ENCODE measurements around the gene MACROD2. TPM values are rescaled to one million over a fixed set of nuclear protein-coding genes. Genes with fewer than 3 reads are reported as not detected.

The MACROD2 gene
- total and polyA plus RNA-seq, 11 donors, result 0.54 to 5.4 (median 2.4) TPM

DNA sequence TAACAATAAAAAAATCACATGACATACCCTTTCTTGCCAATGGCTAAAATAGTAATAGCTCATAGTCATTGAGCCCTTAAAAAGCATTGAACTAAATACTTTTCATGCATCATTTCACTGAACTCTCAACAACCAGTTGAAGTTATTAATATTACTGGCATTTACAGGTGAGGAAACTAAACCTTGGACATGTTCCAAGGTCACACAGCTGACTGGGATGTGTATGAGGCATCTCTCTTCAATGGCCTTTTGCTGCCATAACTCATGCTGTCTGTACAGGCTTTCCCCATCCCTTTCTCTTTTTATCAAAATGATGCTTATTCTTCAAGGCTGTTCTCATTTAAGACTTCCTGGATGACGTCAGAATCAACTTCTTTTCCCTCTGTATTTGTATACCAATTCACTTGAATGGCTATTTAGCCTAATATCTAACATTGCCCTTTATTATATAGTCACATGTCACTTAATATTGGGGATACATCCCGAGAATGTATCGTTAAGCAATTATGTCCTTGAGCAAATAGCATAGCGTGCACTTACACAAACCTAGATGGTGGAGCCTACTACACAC is 2101.5 kb downstream of the MACROD2 start:
- H3K4me3 ChIP-seq, result no peak overlapping the region
- H3K9me3 ChIP-seq, result no peaks in the 10 kb centered on the region
- no peaks in the 10 kb centered on the region for H3K27me3 ChIP-seq
- intact Hi-C loops (cut with DNase I), result no loop called here
- no peaks in the 10 kb centered on the region for H3K4me1 ChIP-seq
- no peak for DNase-seq
- ATAC-seq, result no peak
- H3K36me3 ChIP-seq, result no peaks in the 10 kb centered on the region
- no peak overlapping the region for H3K27ac ChIP-seq
- no peak for TF ChIP-seq POLR2A (IDR thresholded peaks at IDR 0.05)
- no peak for TF ChIP-seq CTCF (IDR thresholded peaks at IDR 0.05)
- WGBS, 4 donors, result 85 to 92% (median 90%) methylated on average over 4 of the region's 4 CpGs

- intact Hi-C loops (cut with DNase I), result no loop called here
These were observed 2102.5 kb downstream of the MACROD2 start for GRCh38 chr20:16097788-16098187.

GRCh38 chr20:16098890-16099639 is 2103.7 kb downstream of the MACROD2 start:
- Histone ChIP-seq H3K9me3 (no peaks in the 10 kb centered on the region), H3K36me3 (no peaks in the 10 kb centered on the region), H3K4me3 (no peak overlapping the region), H3K27me3 (no peaks in the 10 kb centered on the region), H3K4me1 (no peaks in the 10 kb centered on the region), H3K27ac (no peak overlapping the region)
- no peak for TF ChIP-seq POLR2A (IDR thresholded peaks at IDR 0.05)
- TF ChIP-seq CTCF (IDR thresholded peaks at IDR 0.05), result no peak
- intact Hi-C loops (cut with DNase I), result no loop called here
- 54 to 64% (median 57%) methylated on average over 7 of the region's 7 CpGs for WGBS, 4 donors
- DNase-seq, result no peak
- no peak for ATAC-seq

More at GRCh38 chr20:16097788-16098187, 2102.5 kb downstream of the MACROD2 start:
- no peak overlapping the region for H3K4me3 ChIP-seq
- TF ChIP-seq POLR2A (IDR thresholded peaks at IDR 0.05) (no peak), CTCF (IDR thresholded peaks at IDR 0.05) (no peak)
- ATAC-seq, result no peak
- no peaks in the 10 kb centered on the region for H3K4me1 ChIP-seq
- H3K27ac ChIP-seq, result no peak overlapping the region
- no peaks in the 10 kb centered on the region for H3K27me3 ChIP-seq
- no peak for DNase-seq
- H3K36me3 ChIP-seq, result no peaks in the 10 kb centered on the region
- no peaks in the 10 kb centered on the region for H3K9me3 ChIP-seq
- WGBS, 4 donors, result 86 to 97% (median 91%) methylated on average over 4 of the region's 4 CpGs

DNA sequence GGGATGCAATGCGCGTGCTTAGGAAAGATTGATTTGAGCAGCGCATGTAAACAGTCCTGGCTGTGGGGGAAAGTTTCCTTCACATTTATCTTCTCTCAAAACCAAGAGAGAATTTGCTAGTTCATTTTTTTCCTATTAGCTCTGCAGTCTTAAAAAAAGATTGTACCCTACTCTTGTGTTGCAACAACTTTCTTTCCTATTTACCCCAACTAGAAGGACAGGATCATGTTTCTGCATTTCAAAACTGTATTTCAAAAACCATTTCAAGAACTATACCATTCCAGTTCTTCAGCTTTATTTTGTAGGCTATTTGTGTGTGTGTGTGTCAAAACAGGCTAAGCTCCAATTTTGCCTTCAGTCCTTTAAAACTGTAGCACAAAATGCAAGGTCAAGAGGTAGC is 2104.8 kb downstream of the MACROD2 start:
- no peak overlapping the region for H3K4me3 ChIP-seq
- H3K27me3 ChIP-seq, result no peaks in the 10 kb centered on the region
- no peak overlapping the region for H3K27ac ChIP-seq
- 92 to 94% (median 94%) methylated on average over 3 of the region's 3 CpGs for WGBS, 4 donors
- H3K36me3 ChIP-seq, result no peaks in the 10 kb centered on the region
- DNase-seq (no peak), ATAC-seq (no peak)
- intact Hi-C loops (cut with DNase I), result loop anchor here in 1 of 10 donors (10.0 kb wide), 1 partner anchor 95 kb away; no protein-coding TSS in a partner anchor
- no peaks in the 10 kb centered on the region for H3K9me3 ChIP-seq
- no peaks in the 10 kb centered on the region for H3K4me1 ChIP-seq
- TF ChIP-seq CTCF (IDR thresholded peaks at IDR 0.05), result no peak
- TF ChIP-seq POLR2A (IDR thresholded peaks at IDR 0.05), result no peak
